Measurements from ENCODE around the gene PCP4. TPM values are rescaled to one million over a fixed set of nuclear protein-coding genes. Genes with fewer than 3 reads are reported as not detected.

Gene PCP4
- total RNA-seq, 2 donors from 2014 or later, result 0.99 to 6.5 TPM

GRCh38 chr21:39874759-39875158, 7.5 kb downstream of the PCP4 start:
- Histone ChIP-seq H3K9ac (ENCODE audit: low read depth in 2 of 2, low read length in 2 of 2) (no peak overlapping the region), H3K36me3 (no peaks in the 10 kb centered on the region), H3K4me3 (no peak overlapping the region), H3K27me3 (no peaks in the 10 kb centered on the region), H3K27ac (no peak overlapping the region), H3K9me3 (no peaks in the 10 kb centered on the region), H3K4me1 (no peaks in the 10 kb centered on the region)
- DNase-seq, result no peak
- no peak for TF ChIP-seq CTCF (IDR thresholded peaks at IDR 0.05)
- intact Hi-C loops (cut with DNase I), result no loop called here

GRCh38 chr21:39881661-39882060, 14.4 kb downstream of the PCP4 start:
- Histone ChIP-seq H3K27ac (no peak overlapping the region), H3K27me3 (no peaks in the 10 kb centered on the region), H3K4me1 (no peaks in the 10 kb centered on the region), H3K9me3 (no peaks in the 10 kb centered on the region), H3K4me3 (no peak overlapping the region), H3K9ac (ENCODE audit: low read depth in 2 of 2, low read length in 2 of 2) (no peak overlapping the region), H3K36me3 (no peaks in the 10 kb centered on the region)
- DNase-seq, result no peak
- TF ChIP-seq CTCF (IDR thresholded peaks at IDR 0.05), result no peak
- intact Hi-C loops (cut with DNase I), result no loop called here

GRCh38 chr21:39882151-39882838, 15.1 kb downstream of the PCP4 start:
- Histone ChIP-seq H3K27ac (no peak overlapping the region), H3K4me1 (no peaks in the 10 kb centered on the region), H3K4me3 (no peak overlapping the region), H3K36me3 (no peaks in the 10 kb centered on the region), H3K9me3 (no peaks in the 10 kb centered on the region), H3K27me3 (no peaks in the 10 kb centered on the region), H3K9ac (ENCODE audit: low read depth in 2 of 2, low read length in 2 of 2) (no peak overlapping the region)
- DNase-seq, result no peak
- TF ChIP-seq CTCF (IDR thresholded peaks at IDR 0.05), result no peak
- intact Hi-C loops (cut with DNase I), result no loop called here

- intact Hi-C loops (cut with DNase I), result no loop called here
- Histone ChIP-seq H3K9ac (ENCODE audit: low read depth in 2 of 2, low read length in 2 of 2) (no peak overlapping the region), H3K4me1 (no peaks in the 10 kb centered on the region), H3K4me3 (no peak overlapping the region), H3K27ac (no peak overlapping the region), H3K9me3 (no peaks in the 10 kb centered on the region), H3K36me3 (no peaks in the 10 kb centered on the region), H3K27me3 (no peaks in the 10 kb centered on the region)
- TF ChIP-seq CTCF (IDR thresholded peaks at IDR 0.05), result no peak
- no peak for DNase-seq
These were observed 15.6 kb downstream of the PCP4 start for GRCh38 chr21:39882839-39883195.

- intact Hi-C loops (cut with DNase I), result no loop called here
- Histone ChIP-seq H3K4me3 (no peak overlapping the region), H3K4me1 (no peaks in the 10 kb centered on the region), H3K36me3 (no peaks in the 10 kb centered on the region), H3K27ac (no peak overlapping the region), H3K9ac (ENCODE audit: low read depth in 2 of 2, low read length in 2 of 2) (no peak overlapping the region), H3K27me3 (no peaks in the 10 kb centered on the region), H3K9me3 (no peaks in the 10 kb centered on the region)
- DNase-seq, result no peak
- no peak for TF ChIP-seq CTCF (IDR thresholded peaks at IDR 0.05)
These were observed 18.0 kb downstream of the PCP4 start for GRCh38 chr21:39885119-39885848.
